HL-60 (cell line): Measurements from ENCODE around the gene PSMA1.

Source experiments
- DNase-seq, 2 experiments: peaks; one replicate each; pipeline ENCODE4 v3.0.0-alpha.2; 2010 to 2020; ENCODE audit warnings: low read depth in 1 of 2, low spot score in 1 of 2
- H3K27ac ChIP-seq: fragments of 250-450 bp; sonication (Bioruptor Pico); replicated peaks from 2 replicates; pipeline ENCODE4 v1.5.1; 2020; ENCODE audit warnings: mild to moderate bottlenecking, moderate library complexity
- H3K27me3 ChIP-seq: fragments of 250-450 bp; sonication (Bioruptor Pico); 2 replicates; pipeline ENCODE4 v1.5.1; 2021; ENCODE audit warnings: mild to moderate bottlenecking, moderate library complexity; ENCODE audit not compliant: insufficient read depth, poor library complexity, severe bottlenecking
- H3K4me3 ChIP-seq: replicated peaks from 2 replicates; pipeline ENCODE4 v1.5.1; 2011; ENCODE audit warnings: mild to moderate bottlenecking, control low read depth, low read length; ENCODE audit not compliant: insufficient read depth
- GABPA ChIP-seq: IDR thresholded peaks from 2 replicates; pipeline ENCODE4 v1.6.1; 2012; ENCODE audit warnings: low read depth
- POLR2AphosphoS5 ChIP-seq: IDR thresholded peaks from 2 replicates; pipeline ENCODE4 v1.6.1; 2012; ENCODE audit warnings: low read depth
- SPI1 ChIP-seq: IDR thresholded peaks from 2 replicates; pipeline ENCODE4 v1.6.1; 2012; ENCODE audit warnings: low read depth, mild to moderate bottlenecking, borderline replicate concordance
- TF ChIP-seq, protein P1 (sequence below): IDR thresholded peaks from one replicate; pipeline ENCODE4 v1.5.1; 2011; ENCODE audit warnings: low read length, control low read depth, inconsistent platforms; ENCODE audit not compliant: insufficient read depth
- TF ChIP-seq, protein P2 (sequence below): IDR thresholded peaks from 2 replicates; pipeline ENCODE4 v1.6.1; 2012; ENCODE audit warnings: low read depth; ENCODE audit not compliant: insufficient replicate concordance

Gene PSMA1

DNA sequence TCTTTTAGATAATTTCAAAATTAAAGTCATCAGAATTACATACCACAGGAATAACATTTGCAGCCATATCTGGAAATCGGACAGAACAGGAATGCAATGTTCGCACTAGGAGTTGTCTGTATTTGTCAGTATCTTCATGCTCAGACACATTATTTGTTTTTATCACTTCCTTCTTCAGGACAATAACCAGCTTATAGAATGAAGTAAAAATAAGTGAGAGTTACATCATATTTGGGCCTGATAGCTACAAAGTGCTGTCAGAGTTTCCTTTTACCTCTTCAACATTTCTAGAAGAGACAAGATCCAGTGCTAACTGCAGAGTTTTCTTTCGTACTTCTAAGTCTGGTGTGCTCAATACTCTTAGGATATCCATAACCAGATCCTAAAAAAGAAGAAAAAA is 39.5 kb downstream of the PSMA1 start:
- no peak overlapping the region for H3K27ac ChIP-seq
- peak in 1 of 2 experiments; percentile 34 for DNase-seq
- TF ChIP-seq, protein P1, sequence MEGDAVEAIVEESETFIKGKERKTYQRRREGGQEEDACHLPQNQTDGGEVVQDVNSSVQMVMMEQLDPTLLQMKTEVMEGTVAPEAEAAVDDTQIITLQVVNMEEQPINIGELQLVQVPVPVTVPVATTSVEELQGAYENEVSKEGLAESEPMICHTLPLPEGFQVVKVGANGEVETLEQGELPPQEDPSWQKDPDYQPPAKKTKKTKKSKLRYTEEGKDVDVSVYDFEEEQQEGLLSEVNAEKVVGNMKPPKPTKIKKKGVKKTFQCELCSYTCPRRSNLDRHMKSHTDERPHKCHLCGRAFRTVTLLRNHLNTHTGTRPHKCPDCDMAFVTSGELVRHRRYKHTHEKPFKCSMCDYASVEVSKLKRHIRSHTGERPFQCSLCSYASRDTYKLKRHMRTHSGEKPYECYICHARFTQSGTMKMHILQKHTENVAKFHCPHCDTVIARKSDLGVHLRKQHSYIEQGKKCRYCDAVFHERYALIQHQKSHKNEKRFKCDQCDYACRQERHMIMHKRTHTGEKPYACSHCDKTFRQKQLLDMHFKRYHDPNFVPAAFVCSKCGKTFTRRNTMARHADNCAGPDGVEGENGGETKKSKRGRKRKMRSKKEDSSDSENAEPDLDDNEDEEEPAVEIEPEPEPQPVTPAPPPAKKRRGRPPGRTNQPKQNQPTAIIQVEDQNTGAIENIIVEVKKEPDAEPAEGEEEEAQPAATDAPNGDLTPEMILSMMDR, result no peak
- no peak for TF ChIP-seq SPI1
- TF ChIP-seq, protein P2, sequence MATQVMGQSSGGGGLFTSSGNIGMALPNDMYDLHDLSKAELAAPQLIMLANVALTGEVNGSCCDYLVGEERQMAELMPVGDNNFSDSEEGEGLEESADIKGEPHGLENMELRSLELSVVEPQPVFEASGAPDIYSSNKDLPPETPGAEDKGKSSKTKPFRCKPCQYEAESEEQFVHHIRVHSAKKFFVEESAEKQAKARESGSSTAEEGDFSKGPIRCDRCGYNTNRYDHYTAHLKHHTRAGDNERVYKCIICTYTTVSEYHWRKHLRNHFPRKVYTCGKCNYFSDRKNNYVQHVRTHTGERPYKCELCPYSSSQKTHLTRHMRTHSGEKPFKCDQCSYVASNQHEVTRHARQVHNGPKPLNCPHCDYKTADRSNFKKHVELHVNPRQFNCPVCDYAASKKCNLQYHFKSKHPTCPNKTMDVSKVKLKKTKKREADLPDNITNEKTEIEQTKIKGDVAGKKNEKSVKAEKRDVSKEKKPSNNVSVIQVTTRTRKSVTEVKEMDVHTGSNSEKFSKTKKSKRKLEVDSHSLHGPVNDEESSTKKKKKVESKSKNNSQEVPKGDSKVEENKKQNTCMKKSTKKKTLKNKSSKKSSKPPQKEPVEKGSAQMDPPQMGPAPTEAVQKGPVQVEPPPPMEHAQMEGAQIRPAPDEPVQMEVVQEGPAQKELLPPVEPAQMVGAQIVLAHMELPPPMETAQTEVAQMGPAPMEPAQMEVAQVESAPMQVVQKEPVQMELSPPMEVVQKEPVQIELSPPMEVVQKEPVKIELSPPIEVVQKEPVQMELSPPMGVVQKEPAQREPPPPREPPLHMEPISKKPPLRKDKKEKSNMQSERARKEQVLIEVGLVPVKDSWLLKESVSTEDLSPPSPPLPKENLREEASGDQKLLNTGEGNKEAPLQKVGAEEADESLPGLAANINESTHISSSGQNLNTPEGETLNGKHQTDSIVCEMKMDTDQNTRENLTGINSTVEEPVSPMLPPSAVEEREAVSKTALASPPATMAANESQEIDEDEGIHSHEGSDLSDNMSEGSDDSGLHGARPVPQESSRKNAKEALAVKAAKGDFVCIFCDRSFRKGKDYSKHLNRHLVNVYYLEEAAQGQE, result no peak
- no peak for TF ChIP-seq POLR2AphosphoS5
- no peak for TF ChIP-seq GABPA
- H3K27me3 ChIP-seq, result no peaks in the 10 kb centered on the region
- no peak overlapping the region for H3K4me3 ChIP-seq

DNA sequence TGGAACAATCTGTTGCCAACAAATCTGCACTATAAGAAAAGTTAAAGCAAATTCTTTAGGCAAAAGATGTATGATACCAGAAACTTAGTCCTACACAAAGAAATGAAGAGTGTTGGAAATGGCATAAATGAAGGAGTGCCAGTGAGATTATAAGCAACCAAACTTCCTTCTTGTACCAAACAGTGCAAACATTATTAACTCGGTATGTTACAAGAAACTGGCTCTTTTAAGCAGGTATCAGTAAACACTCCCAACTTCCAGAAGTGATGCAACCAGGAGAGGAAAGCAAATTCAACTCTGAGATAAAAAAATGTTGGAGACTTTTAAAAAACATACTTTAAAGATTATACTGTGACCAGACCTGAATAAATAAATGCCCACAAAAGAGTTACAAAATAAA is 49.1 kb downstream of the PSMA1 start:
- H3K27me3 ChIP-seq, result no peaks in the 10 kb centered on the region
- TF ChIP-seq, protein P1, result no peak
- no peak for DNase-seq
- no peak overlapping the region for H3K27ac ChIP-seq
- H3K4me3 ChIP-seq, result no peak overlapping the region

DNA sequence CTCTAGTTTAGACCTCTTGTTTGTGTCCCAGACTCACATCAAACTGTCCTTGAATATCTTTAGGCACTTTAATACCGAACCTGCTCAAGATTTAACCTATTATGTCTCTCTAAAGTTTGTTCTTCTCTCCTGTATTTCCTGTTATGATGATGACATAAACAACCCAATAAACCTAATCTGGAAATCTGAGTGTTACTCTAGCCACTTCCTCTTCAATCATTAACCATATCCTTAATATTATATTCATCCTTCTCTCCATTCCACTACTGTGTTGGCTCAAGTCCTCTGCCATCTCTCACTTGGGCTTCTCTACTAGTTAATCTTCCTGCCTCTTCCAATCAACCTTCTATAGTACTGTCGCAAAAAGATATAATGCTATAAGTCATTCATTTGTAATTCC is 56.6 kb downstream of the PSMA1 start:
- no peak overlapping the region for H3K4me3 ChIP-seq
- no peak overlapping the region for H3K27ac ChIP-seq
- TF ChIP-seq GABPA (no peak), SPI1 (no peak), POLR2AphosphoS5 (no peak)
- TF ChIP-seq, protein P1, result no peak
- TF ChIP-seq, protein P2, result no peak
- no peak for DNase-seq
- H3K27me3 ChIP-seq, result no peaks in the 10 kb centered on the region

DNA sequence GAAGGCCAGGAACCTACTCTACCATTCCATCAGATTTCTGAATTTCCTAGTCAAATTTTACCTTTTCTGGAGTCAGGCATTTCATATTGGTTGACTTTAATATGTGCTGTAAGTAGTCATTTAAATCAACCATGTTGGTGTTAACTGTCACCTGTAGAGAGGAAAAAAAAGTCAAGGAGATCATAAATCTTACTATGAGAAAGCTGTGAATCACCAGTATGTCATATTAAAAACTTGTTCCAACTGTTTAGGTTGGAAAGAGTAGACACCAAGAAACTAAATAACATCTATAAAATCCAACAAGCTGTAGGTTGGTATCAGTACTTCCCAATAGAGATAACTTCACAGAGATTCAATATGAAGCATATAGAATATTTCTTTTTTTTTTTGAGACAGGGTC is 60.0 kb downstream of the PSMA1 start:
- TF ChIP-seq SPI1, result no peak
- TF ChIP-seq POLR2AphosphoS5, result no peak
- TF ChIP-seq, protein P2, result no peak
- TF ChIP-seq GABPA, result no peak
- TF ChIP-seq, protein P1, result no peak
- no peak overlapping the region for H3K4me3 ChIP-seq
- no peaks in the 10 kb centered on the region for H3K27me3 ChIP-seq
- no peak for DNase-seq
- H3K27ac ChIP-seq, result no peak overlapping the region
